GM19467 (cell line): ENCODE data around the gene APOA4.

Source experiments
- ATAC-seq: cut with Tn5 transposase; IDR thresholded peaks from one replicate; pipeline ENCODE4 v1.9.1; 2021; ENCODE audit warnings: mild to moderate bottlenecking, moderate library complexity; ENCODE audit not compliant: unreplicated experiment

Gene APOA4

GRCh38 chr11:116830184-116830912 is 7.2 kb upstream of the APOA4 start:
- ATAC-seq, result no peak

GRCh38 chr11:116829525-116830183 is 6.5 kb upstream of the APOA4 start, which contains the start of gene APOC3:
Gene APOC3 (plus strand): TSS chr11:116829907. CDS start chr11:116830583, 676 bp downstream.
- no peak for ATAC-seq

GRCh38 chr11:116828632-116829524 is 5.8 kb upstream of the APOA4 start:
- no peak for ATAC-seq

GRCh38 chr11:116827461-116827860 is 4.4 kb upstream of the APOA4 start:
- no peak for ATAC-seq

GRCh38 chr11:116826751-116827431 is 3.8 kb upstream of the APOA4 start:
- ATAC-seq, result no peak

GRCh38 chr11:116825854-116826750 is 3.0 kb upstream of the APOA4 start:
- no peak for ATAC-seq

- ATAC-seq, result no peak
Observed at GRCh38 chr11:116825434-116825833, 2.3 kb upstream of the APOA4 start.

- no peak for ATAC-seq
Observed at GRCh38 chr11:116822575-116822974, 529 bp downstream of the APOA4 start.

GRCh38 chr11:116821050-116821918 is 1.8 kb downstream of the APOA4 start:
- no peak for ATAC-seq

GRCh38 chr11:116819049-116819448 is 4.1 kb downstream of the APOA4 start:
- ATAC-seq, result no peak

GRCh38 chr11:116814502-116814901 is 8.6 kb downstream of the APOA4 start:
- no peak for ATAC-seq

- ATAC-seq, result no peak
Observed at GRCh38 chr11:116813781-116814471, 9.2 kb downstream of the APOA4 start.

GRCh38 chr11:116813170-116813569 is 9.9 kb downstream of the APOA4 start:
- no peak for ATAC-seq

GRCh38 chr11:116812109-116812508 is 11.0 kb downstream of the APOA4 start:
- ATAC-seq, result no peak

- ATAC-seq, result no peak
Observed at GRCh38 chr11:116811194-116811593, 11.9 kb downstream of the APOA4 start.

- no peak for ATAC-seq
Observed at GRCh38 chr11:116808262-116809175, 14.6 kb downstream of the APOA4 start.

- ATAC-seq, result no peak
Observed at GRCh38 chr11:116807601-116808261, 15.4 kb downstream of the APOA4 start.
